ENCODE data around the gene ACVR1.

ACVR1 gene

GRCh38 chr2:157785200-157785599 is 90.9 kb downstream of the ACVR1 start:
- no peak for DNase-seq (ENCODE audit: extremely low spot score)
- POLR2A ChIA-PET = no interaction called here
- CTCF ChIA-PET = no interaction called here
- TF ChIP-seq CTCF (IDR thresholded peaks at IDR 0.05; ENCODE audit: control extremely low read depth, extremely low read depth, low read depth, missing control alignments) = no peak

- DNase-seq (ENCODE audit: extremely low spot score) = no peak
- ChIA-PET CTCF (no interaction called here), POLR2A (no interaction called here)
- TF ChIP-seq CTCF (IDR thresholded peaks at IDR 0.05; ENCODE audit: control extremely low read depth, extremely low read depth, low read depth, missing control alignments) = no peak
Measured at GRCh38 chr2:157784823-157785175, 91.3 kb downstream of the ACVR1 start.

DNA sequence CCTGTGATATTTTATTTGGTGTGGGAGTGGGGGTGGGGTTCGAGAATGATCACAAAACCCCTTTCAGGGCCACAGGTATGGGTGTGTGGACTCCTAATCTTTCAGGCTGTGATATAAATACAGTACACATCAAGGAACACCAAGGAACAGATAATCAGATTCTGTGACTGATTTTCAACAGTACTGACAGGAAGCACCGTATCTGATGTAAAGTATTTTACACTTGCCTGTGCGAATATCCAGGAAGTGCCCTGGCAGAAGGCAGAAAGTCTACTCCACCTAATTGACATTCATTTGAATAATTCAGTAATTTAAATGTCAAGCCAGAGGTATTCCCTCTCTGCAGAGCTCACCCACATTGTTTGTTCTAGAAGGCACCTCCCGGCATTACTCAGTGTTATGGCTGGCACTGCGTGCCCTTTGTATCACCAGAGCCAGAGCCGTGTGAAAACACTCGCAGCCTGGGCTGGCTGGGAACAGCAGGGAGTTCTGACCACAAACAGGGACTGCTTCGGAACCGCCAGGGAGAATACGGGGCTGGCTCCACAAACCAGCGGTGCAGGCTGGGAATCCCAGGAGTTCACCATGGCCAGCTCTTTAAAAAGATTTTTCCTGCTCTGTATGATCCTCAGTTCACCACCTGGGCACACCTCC is 91.8 kb downstream of the ACVR1 start:
- CTCF ChIA-PET = no interaction called here
- no peak for TF ChIP-seq CTCF (IDR thresholded peaks at IDR 0.05; ENCODE audit: control extremely low read depth, extremely low read depth, low read depth, missing control alignments)
- POLR2A ChIA-PET = no interaction called here
- DNase-seq (ENCODE audit: extremely low spot score) = no peak

DNA sequence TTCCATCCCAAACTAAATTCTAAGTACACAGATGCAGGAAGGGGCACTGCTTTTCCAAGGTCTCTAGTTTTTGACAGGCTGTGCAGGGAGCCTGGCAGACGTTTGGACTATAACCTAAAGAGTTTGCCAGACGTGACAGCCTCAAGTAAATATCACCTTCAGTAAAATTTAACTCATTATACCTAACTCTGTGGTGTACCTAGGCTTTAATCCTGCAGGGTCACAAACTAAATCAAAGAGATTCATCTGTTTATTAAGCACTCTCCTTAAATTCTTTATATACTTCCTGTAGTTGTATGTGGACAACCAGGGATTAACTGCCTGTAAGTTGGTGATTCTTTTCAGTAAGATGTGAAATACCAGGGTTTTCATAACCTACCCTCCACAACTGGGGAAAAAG is 92.9 kb downstream of the ACVR1 start:
- DNase-seq (ENCODE audit: extremely low spot score) = no peak
- POLR2A ChIA-PET = no interaction called here
- no peak for TF ChIP-seq CTCF (IDR thresholded peaks at IDR 0.05; ENCODE audit: control extremely low read depth, extremely low read depth, low read depth, missing control alignments)
- CTCF ChIA-PET = no interaction called here

DNA sequence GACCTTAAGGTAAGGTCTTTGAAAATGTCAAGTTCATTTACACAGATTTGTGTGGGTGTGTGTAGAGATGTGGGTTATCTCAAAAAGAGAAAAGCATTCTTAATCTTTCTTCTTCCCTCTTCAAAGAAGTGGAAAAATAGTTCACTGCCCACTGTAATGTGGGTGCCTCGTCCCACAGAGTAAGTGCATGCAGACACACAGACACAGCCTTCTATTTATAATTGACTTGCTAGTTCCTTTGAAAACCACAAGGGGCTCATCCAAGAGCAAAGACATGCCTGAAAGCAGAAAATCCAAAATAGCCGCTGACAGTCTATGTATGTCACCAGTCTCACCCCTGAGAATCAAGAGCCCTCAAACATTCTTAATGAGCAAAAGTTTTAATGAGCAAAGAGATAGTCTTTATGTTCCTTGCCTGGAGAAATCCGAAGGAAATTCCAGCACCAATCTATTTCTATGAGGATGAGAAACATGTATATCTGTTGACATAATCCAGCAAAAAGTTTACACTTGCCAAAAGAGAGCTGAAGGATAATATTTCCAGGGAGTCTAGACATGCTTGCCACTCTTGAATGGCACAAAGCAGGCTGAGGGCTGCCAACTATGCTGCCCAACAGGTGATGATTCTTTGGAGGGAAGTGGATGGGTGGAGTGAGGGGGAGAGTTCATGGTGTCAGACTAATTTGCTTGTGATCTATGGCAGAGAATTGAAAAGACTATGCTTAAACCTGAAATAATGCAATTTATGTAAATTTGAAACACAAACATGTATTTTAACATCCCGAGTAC is 93.9 kb downstream of the ACVR1 start:
- no peak for TF ChIP-seq CTCF (IDR thresholded peaks at IDR 0.05; ENCODE audit: control extremely low read depth, extremely low read depth, low read depth, missing control alignments)
- no peak for DNase-seq (ENCODE audit: extremely low spot score)
- ChIA-PET POLR2A (no interaction called here), CTCF (interaction anchor here (0.7 kb wide), 1 partner anchor 229 kb away, joined by 3 read pairs; no protein-coding TSS in a partner anchor)

GRCh38 chr2:157780211-157780610 is 95.9 kb downstream of the ACVR1 start:
- ChIA-PET POLR2A (interaction anchor here (0.5 kb wide), 1 partner anchor 94 kb away, joined by 5 read pairs; no protein-coding TSS in a partner anchor), CTCF (interaction anchor here (1.0 to 1.2 kb wide), 2 partner anchors 15 to 478 kb away, joined by 3 to 4 read pairs; no protein-coding TSS in a partner anchor)
- no peak for TF ChIP-seq CTCF (IDR thresholded peaks at IDR 0.05; ENCODE audit: control extremely low read depth, extremely low read depth, low read depth, missing control alignments)
- no peak for DNase-seq (ENCODE audit: extremely low spot score)

Data from GM10248 (cell line).